Mesenchymal stem cell (in vitro differentiated cells and primary cell): ENCODE results near the gene TTC36.

Experiments used
- DNase-seq: peaks from one replicate; pipeline ENCODE4 v3.0.0-alpha.2; 2013
- H2AFZ ChIP-seq: one replicate; pipeline ENCODE4 v1.6.1; 2013; ENCODE audit warnings: low read depth, mild to moderate bottlenecking, control low read depth, inconsistent platforms, low read length, moderate library complexity
- H2AK5ac ChIP-seq: 2 replicates; pipeline ENCODE4 v1.6.1; 2013; ENCODE audit warnings: low read length, moderate library complexity, mild to moderate bottlenecking, inconsistent platforms; ENCODE audit not compliant: severe bottlenecking
- H2BK120ac ChIP-seq: one replicate; pipeline ENCODE4 v1.6.1; 2013; ENCODE audit warnings: low read depth, mild to moderate bottlenecking, inconsistent platforms, low read length, moderate library complexity
- H2BK12ac ChIP-seq, 2 experiments: one replicate each; pipeline ENCODE4 v1.6.1; 2013; ENCODE audit warnings: inconsistent platforms in 2 of 2, low read length in 2 of 2, mild to moderate bottlenecking in 2 of 2, moderate library complexity in 2 of 2, control low read depth in 1 of 2
- H2BK15ac ChIP-seq: one replicate; pipeline ENCODE4 v1.6.1; 2013; ENCODE audit warnings: mild to moderate bottlenecking, low read depth, inconsistent platforms; ENCODE audit not compliant: poor library complexity, severe bottlenecking
- H2BK5ac ChIP-seq: 2 replicates; pipeline ENCODE4 v1.6.1; 2013; ENCODE audit warnings: low read depth, mild to moderate bottlenecking, low read length, control low read depth, inconsistent platforms; ENCODE audit not compliant: poor library complexity, severe bottlenecking
- H3K14ac ChIP-seq, 2 experiments: one replicate each; pipeline ENCODE4 v1.6.1; 2013; ENCODE audit warnings: inconsistent platforms in 2 of 2, low read length in 2 of 2, control low read depth in 1 of 2, mild to moderate bottlenecking in 1 of 2, moderate library complexity in 1 of 2
- H3K18ac ChIP-seq, 2 experiments: one replicate each; pipeline ENCODE4 v1.6.1; 2013; ENCODE audit warnings: inconsistent platforms in 2 of 2, low read length in 2 of 2, control low read depth in 1 of 2, low read depth in 1 of 2, mild to moderate bottlenecking in 1 of 2
- H3K23ac ChIP-seq, 2 experiments: one replicate each; pipeline ENCODE4 v1.6.1; 2013; ENCODE audit warnings: inconsistent platforms in 2 of 2, low read length in 2 of 2, mild to moderate bottlenecking in 2 of 2, moderate library complexity in 2 of 2, control low read depth in 1 of 2
- H3K27ac ChIP-seq: 2 replicates; pipeline ENCODE4 v1.5.1; 2013; ENCODE audit warnings: mild to moderate bottlenecking, moderate library complexity, low read length, control low read depth, inconsistent platforms; ENCODE audit not compliant: poor library complexity, severe bottlenecking
- H3K27me3 ChIP-seq, 2 experiments: 2 replicates each; pipeline versions ENCODE4 v1.6.1 to v1.7.0; 2013; ENCODE audit warnings: low read length in 2 of 2, mild to moderate bottlenecking in 2 of 2, moderate library complexity in 2 of 2, control low read depth in 1 of 2, inconsistent platforms in 1 of 2; ENCODE audit not compliant: control insufficient read depth in 1 of 2, insufficient read depth in 1 of 2
- H3K36me3 ChIP-seq, 2 experiments: 2 replicates each; pipeline versions ENCODE4 v1.6.1 to v1.7.0; 2013; ENCODE audit warnings: low read length in 2 of 2, control low read depth in 1 of 2, inconsistent platforms in 1 of 2, low read depth in 1 of 2, mild to moderate bottlenecking in 1 of 2; ENCODE audit not compliant: insufficient read depth in 2 of 2, control insufficient read depth in 1 of 2
- H3K4ac ChIP-seq, 2 experiments: one replicate each; pipeline ENCODE4 v1.6.1; 2013; ENCODE audit warnings: inconsistent platforms in 2 of 2, low read length in 2 of 2, mild to moderate bottlenecking in 2 of 2, moderate library complexity in 2 of 2, control low read depth in 1 of 2, low read depth in 1 of 2
- H3K4me1 ChIP-seq: 2 replicates; pipeline ENCODE4 v1.6.1; 2013; ENCODE audit warnings: low read depth, low read length, control low read depth; ENCODE audit not compliant: control insufficient read depth, insufficient read depth
- H3K4me2 ChIP-seq: 2 replicates; pipeline ENCODE4 v1.6.1; 2013; ENCODE audit warnings: low read length, mild to moderate bottlenecking, inconsistent platforms; ENCODE audit not compliant: poor library complexity, severe bottlenecking
- H3K4me3 ChIP-seq, 2 experiments: 2 replicates each; pipeline versions ENCODE4 v1.5.1 to v1.7.0; 2013; ENCODE audit warnings: low read length in 2 of 2, mild to moderate bottlenecking in 2 of 2, control low read depth in 1 of 2, low read depth in 1 of 2; ENCODE audit not compliant: insufficient read depth in 1 of 2
- H3K79me1 ChIP-seq: replicated peaks from 2 replicates; pipeline ENCODE4 v1.6.1; 2013; ENCODE audit warnings: mild to moderate bottlenecking, control low read depth, low read length, inconsistent platforms; ENCODE audit not compliant: poor library complexity, severe bottlenecking
- H3K9ac ChIP-seq: 2 replicates; pipeline ENCODE4 v1.7.0; 2013; ENCODE audit warnings: mild to moderate bottlenecking, low read length, moderate library complexity
- H3K9me3 ChIP-seq: 2 replicates; pipeline ENCODE4 v1.7.0; 2013; ENCODE audit warnings: mild to moderate bottlenecking, low read length; ENCODE audit not compliant: control insufficient read depth
- H4K8ac ChIP-seq: one replicate; pipeline ENCODE4 v1.6.1; 2013; ENCODE audit warnings: inconsistent platforms, mild to moderate bottlenecking, low read length, moderate library complexity
- H4K91ac ChIP-seq: one replicate; pipeline ENCODE4 v1.6.1; 2013; ENCODE audit warnings: mild to moderate bottlenecking, low read length, inconsistent platforms
- WGBS: methylation state at CpG from one replicate; pipeline ENCODE4 v1.1.7; 2013; ENCODE audit warnings: mixed read lengths; 5-methylcytosine and 5-hydroxymethylcytosine counted together

Gene TTC36

DNA sequence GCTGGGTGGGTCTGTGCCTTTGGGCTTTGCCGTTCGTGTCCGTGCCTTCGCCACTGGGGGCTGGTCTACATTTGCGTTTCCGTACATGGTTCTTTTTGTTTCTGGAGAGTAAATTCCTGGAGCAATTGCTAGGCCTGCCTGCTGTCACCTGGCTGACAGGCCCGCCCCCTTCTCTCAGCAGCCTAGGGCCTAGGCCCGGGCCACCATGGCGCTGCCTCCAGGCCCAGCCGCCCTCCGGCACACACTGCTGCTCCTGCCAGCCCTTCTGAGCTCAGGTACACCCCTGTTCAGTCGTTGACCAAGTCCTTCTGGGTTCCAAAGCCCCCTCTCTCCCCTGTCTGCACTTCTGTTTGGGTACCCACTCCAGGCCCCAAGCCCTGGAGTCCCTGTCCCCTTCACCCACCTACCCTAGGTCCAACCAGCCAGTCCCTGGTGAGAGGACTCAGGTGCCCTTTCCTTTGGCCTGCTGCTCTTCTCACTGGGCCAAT is 4.4 kb downstream of the TTC36 start:
- H3K9me3 ChIP-seq: no peaks in the 10 kb centered on the region
- H3K23ac ChIP-seq: no peak overlapping the region
- peak overlapping the region; percentile 41 for H4K8ac ChIP-seq
- H3K27ac ChIP-seq: no peak overlapping the region
- no peak overlapping the region for H2BK15ac ChIP-seq
- no peak overlapping the region for H2BK120ac ChIP-seq
- H4K91ac ChIP-seq: no peak overlapping the region
- H3K4me2 ChIP-seq: peak overlapping the region; percentile 78
- no peak overlapping the region for H3K14ac ChIP-seq
- H2AK5ac ChIP-seq: no peak overlapping the region
- peak overlapping the region; percentile 89 to 91 for H3K4me3 ChIP-seq
- peak overlapping the region in 1 of 2 experiments; percentile 83 for H3K18ac ChIP-seq
- peak overlapping the region in 1 of 2 experiments; percentile 5 for H3K4ac ChIP-seq
- no peak overlapping the region for H2BK12ac ChIP-seq
- H3K4me1 ChIP-seq: peaks cover 18% of the 10 kb centered on the region
- H3K27me3 ChIP-seq: no peaks in the 10 kb centered on the region
- H3K9ac ChIP-seq: peak overlapping the region; percentile 81
- H2BK5ac ChIP-seq: no peak overlapping the region
- peak overlapping the region; percentile 21 for H2AFZ ChIP-seq
- no peak for DNase-seq
- H3K36me3 ChIP-seq: peaks cover 7 to 36% of the 10 kb centered on the region in 2 experiments
- H3K79me1 ChIP-seq: peaks cover 35% of the 10 kb centered on the region
- WGBS: 22% methylated on average over 12 of the region's 12 CpGs

DNA sequence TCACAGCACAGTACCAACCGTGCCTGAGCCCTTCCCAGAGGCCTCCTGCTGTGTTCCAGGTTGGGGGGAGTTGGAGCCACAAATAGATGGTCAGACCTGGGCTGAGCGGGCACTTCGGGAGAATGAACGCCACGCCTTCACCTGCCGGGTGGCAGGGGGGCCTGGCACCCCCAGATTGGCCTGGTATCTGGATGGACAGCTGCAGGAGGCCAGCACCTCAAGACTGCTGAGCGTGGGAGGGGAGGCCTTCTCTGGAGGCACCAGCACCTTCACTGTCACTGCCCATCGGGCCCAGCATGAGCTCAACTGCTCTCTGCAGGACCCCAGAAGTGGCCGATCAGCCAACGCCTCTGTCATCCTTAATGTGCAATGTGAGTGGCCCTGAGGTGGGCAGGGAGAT is 4.8 kb downstream of the TTC36 start:
- Histone ChIP-seq H3K27ac (no peak overlapping the region), H4K91ac (no peak overlapping the region), H2BK12ac (no peak overlapping the region), H2BK5ac (no peak overlapping the region), H3K9me3 (no peaks in the 10 kb centered on the region), H3K4ac (no peak overlapping the region), H3K14ac (no peak overlapping the region), H3K18ac (no peak overlapping the region), H3K9ac (peak overlapping the region; percentile 81), H3K36me3 (peaks cover 5 to 38% of the 10 kb centered on the region in 2 experiments), H3K79me1 (peaks cover 35% of the 10 kb centered on the region), H3K27me3 (no peaks in the 10 kb centered on the region), H2AFZ (no peak overlapping the region), H2BK120ac (no peak overlapping the region), H3K23ac (no peak overlapping the region), H4K8ac (no peak overlapping the region), H3K4me3 (peak overlapping the region; percentile 89 to 91), H2AK5ac (no peak overlapping the region), H3K4me2 (peak overlapping the region; percentile 78), H2BK15ac (no peak overlapping the region), H3K4me1 (peaks cover 18% of the 10 kb centered on the region)
- no peak for DNase-seq
- 96% methylated on average over 10 of the region's 10 CpGs for WGBS

DNA sequence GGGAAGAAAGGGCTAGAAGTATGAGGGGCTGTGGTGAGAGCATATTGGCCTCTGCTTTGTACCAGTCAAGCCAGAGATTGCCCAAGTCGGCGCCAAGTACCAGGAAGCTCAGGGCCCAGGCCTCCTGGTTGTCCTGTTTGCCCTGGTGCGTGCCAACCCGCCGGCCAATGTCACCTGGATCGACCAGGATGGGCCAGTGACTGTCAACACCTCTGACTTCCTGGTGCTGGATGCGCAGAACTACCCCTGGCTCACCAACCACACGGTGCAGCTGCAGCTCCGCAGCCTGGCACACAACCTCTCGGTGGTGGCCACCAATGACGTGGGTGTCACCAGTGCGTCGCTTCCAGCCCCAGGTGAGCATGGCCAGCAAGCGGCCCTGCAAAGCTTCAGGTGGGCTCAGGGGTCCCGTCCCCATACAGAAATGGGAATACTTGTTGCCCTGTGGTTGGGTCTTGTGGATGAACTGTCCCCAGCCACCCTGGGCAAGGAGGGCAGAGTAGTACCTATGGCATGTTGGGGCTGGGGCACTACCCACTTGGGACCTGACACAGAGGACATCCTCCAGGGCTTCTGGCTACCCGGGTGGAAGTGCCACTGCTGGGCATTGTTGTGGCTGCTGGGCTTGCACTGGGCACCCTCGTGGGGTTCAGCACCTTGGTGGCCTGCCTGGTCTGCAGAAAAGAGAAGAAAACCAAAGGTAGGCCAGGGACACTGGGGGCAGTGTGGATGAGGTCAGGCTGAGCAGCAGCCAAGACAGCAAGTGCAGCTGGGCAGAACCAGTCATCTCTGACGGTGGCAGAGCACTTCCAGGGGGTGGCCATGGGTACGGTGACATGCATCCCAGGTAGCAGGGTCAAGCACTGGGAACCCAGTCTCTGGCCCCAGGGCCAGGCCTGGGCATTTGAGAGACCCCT is 5.8 kb downstream of the TTC36 start:
- no peak overlapping the region for H3K9ac ChIP-seq
- no peak overlapping the region for H2BK15ac ChIP-seq
- H2AK5ac ChIP-seq: no peak overlapping the region
- no peak overlapping the region for H3K27ac ChIP-seq
- H3K14ac ChIP-seq: no peak overlapping the region
- no peak overlapping the region for H3K4ac ChIP-seq
- no peak for DNase-seq
- no peak overlapping the region for H3K23ac ChIP-seq
- no peak overlapping the region for H2AFZ ChIP-seq
- H2BK120ac ChIP-seq: no peak overlapping the region
- 97% methylated on average over 19 of the region's 19 CpGs for WGBS
- H3K27me3 ChIP-seq: no peaks in the 10 kb centered on the region
- no peak overlapping the region for H2BK12ac ChIP-seq
- no peak overlapping the region for H2BK5ac ChIP-seq
- H3K4me3 ChIP-seq: no peak overlapping the region
- H3K4me2 ChIP-seq: no peak overlapping the region
- peaks cover 31% of the 10 kb centered on the region for H3K79me1 ChIP-seq
- H3K9me3 ChIP-seq: no peaks in the 10 kb centered on the region
- peaks cover 0 to 32% of the 10 kb centered on the region in 2 experiments for H3K36me3 ChIP-seq
- no peak overlapping the region for H3K18ac ChIP-seq
- no peak overlapping the region for H4K91ac ChIP-seq
- no peak overlapping the region for H4K8ac ChIP-seq
- peaks cover 20% of the 10 kb centered on the region for H3K4me1 ChIP-seq
